ENCODE results near the gene STK38.

STK38 gene

GRCh38 chr6:36489426-36489825 is 57.9 kb downstream of the STK38 start:
- no peak for TF ChIP-seq CTCF (IDR thresholded peaks at IDR 0.05)

GRCh38 chr6:36488221-36488620 is 59.1 kb downstream of the STK38 start:
- TF ChIP-seq CTCF (IDR thresholded peaks at IDR 0.05) = no peak

GRCh38 chr6:36487698-36488097 is 59.6 kb downstream of the STK38 start:
- TF ChIP-seq CTCF (IDR thresholded peaks at IDR 0.05) = no peak

DNA sequence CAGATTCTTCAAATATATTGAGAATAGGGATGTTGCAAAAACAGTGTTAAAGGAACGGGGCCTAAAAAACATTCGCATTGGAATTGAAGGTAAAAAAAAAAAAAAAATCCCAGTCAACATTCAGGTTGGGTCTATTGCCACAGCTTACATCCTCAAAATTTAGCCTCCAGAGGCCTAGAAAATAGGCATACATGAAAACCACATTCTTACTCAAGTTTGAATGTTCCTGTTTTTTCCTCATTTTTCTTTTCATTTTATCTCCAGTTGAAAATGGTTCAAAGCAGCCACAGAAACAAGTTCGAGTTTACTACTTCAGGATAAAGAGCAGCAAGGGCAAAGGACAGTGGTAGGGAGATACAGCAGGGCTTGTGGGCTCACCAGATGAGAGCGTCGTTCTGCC is 62.5 kb downstream of the STK38 start:
- no peak for TF ChIP-seq CTCF (IDR thresholded peaks at IDR 0.05)

DNA sequence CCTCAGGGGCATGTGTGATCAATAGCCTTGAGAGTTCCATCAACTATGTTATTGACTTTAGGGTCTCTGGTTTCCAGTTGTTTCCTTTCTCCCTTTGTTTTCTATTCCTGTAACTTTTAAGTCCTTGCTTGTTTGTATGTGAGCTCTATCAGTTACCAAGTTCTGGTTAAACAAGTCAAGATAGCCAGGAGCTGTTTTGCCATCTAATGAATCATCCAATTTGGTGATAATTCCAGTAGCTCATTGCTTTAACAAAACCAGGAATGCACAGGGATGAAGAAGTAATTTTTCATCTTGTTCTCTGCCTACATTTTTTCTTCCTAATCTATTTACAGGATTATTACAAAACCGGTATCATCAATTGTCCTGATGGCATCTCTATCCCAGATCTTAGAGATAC is 68.0 kb downstream of the STK38 start:
- no peak for TF ChIP-seq CTCF (IDR thresholded peaks at IDR 0.05)

GRCh38 chr6:36478051-36478526 is 69.2 kb downstream of the STK38 start:
- TF ChIP-seq CTCF (IDR thresholded peaks at IDR 0.05) = no peak

DNA sequence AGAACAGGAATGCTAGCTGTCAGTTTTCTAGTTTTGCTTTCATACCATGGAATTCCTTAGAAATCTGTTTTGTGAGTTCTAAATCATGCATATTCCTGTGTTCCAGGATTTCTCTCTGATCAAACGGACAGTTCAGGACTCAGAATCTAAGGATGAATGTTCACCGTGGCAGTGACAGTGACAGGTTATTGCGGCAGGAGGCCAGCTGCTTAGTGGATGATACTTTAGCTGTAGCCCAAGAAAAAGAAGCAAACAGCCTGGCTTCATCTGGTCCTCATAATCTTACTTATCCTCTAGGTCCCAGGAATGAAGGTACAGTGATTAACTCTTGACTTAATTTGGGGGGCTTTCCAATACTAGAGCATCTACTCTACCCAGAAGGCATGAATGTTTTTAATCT is 77.3 kb downstream of the STK38 start:
- TF ChIP-seq CTCF (IDR thresholded peaks at IDR 0.05) = no peak

DNA sequence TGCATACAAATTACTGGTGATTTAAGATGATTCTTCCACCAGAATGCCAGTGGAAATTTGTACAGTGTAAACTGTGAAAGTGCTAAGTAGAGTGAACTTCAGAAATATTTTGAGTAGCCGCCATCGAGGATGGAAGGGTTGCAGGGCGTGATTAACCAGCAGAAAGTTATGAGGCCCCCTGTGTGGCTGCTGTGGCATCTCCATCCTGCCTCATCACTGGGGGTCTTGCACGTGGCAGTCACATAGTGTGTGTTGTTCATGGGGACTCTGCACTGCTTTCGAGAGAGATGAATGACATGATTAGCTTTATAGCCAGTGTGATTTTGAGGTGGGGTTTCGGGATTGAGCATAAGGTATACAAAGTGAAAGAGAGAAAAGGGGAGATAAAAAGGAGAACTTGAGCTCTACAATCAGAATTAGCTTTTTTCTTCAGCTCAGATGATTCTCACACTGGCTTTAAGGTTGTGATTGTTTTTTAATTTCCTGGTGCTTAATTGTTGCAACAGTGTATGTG is 78.1 kb downstream of the STK38 start:
- no peak for TF ChIP-seq CTCF (IDR thresholded peaks at IDR 0.05)

Data from LNCAP (cell line).